ENCODE results near the gene NXN. TPM values are rescaled to one million over a fixed set of nuclear protein-coding genes. Genes with fewer than 3 reads are reported as not detected.
"Not testable (repeated sequence)": the region's sequence is repeated elsewhere in the genome, so short reads cannot be mapped to it uniquely, and the experiment has no call there.

The NXN gene
- total RNA-seq, 5 donors from 2014 or later (not counting 1 experiment from before 2014, with no cell fraction given) = 0.56 to 1.3 (median 0.96) TPM

GRCh38 chr17:977166-977565 is 2.4 kb downstream of the NXN start:
- Mint-ChIP-seq H3K36me3 (no peaks in the 10 kb centered on the region), H3K9me3 (no peaks in the 10 kb centered on the region), H3K27ac (no peak overlapping the region), H3K27me3 (peaks cover 37 to 42% of the 10 kb centered on the region in 2 donors), H3K4me3 (no peak overlapping the region), H3K4me1 (peaks cover 19 to 21% (median 20%) of the 10 kb centered on the region in 3 donors)
- H3K27me3 ChIP-seq (replicated peaks in 1 of 2; ENCODE audit: control insufficient read depth in 2 of 2, extremely low read depth in 1 of 2, insufficient read depth in 2 of 2, low read length in 1 of 2) = peaks cover 10 to 45% of the 10 kb centered on the region in 2 experiments
- no peak for DNase-seq
- ChIA-PET CTCF (no interaction called here), POLR2A (no interaction called here)
- no peak for ATAC-seq (replicated peaks in 1 of 4)
- H3K4me3 ChIP-seq (ENCODE audit: control insufficient read depth in 1 of 2, extremely low read depth in 1 of 2, low read length in 1 of 2) = no peak overlapping the region
- no peak overlapping the region for H3K27ac ChIP-seq (ENCODE audit: low read length)
- no peaks in the 10 kb centered on the region for H3K9me3 ChIP-seq
- WGBS (ENCODE audit: insufficient coverage) = 89% methylated on average over 6 of the region's 6 CpGs
- no peaks in the 10 kb centered on the region for H3K36me3 ChIP-seq (ENCODE audit: control insufficient read depth in 2 of 2, extremely low read depth in 1 of 2, insufficient read depth in 1 of 2, low read length in 1 of 2)
- H3K4me1 ChIP-seq (ENCODE audit: control insufficient read depth in 1 of 2, extremely low read depth in 1 of 2, insufficient read depth in 2 of 2, low read length in 2 of 2) = peaks cover 0 to 25% of the 10 kb centered on the region in 2 experiments

- Histone ChIP-seq H3K4me1 (ENCODE audit: control insufficient read depth in 1 of 2, extremely low read depth in 1 of 2, insufficient read depth in 2 of 2, low read length in 2 of 2) (peaks cover 0 to 25% of the 10 kb centered on the region in 2 experiments), H3K4me3 (ENCODE audit: control insufficient read depth in 1 of 2, extremely low read depth in 1 of 2, low read length in 1 of 2) (no peak overlapping the region), H3K27me3 (replicated peaks in 1 of 2; ENCODE audit: control insufficient read depth in 2 of 2, extremely low read depth in 1 of 2, insufficient read depth in 2 of 2, low read length in 1 of 2) (peaks cover 10 to 48% of the 10 kb centered on the region in 2 experiments), H3K9me3 (no peaks in the 10 kb centered on the region), H3K27ac (ENCODE audit: low read length) (no peak overlapping the region), H3K36me3 (ENCODE audit: control insufficient read depth in 2 of 2, extremely low read depth in 1 of 2, insufficient read depth in 1 of 2, low read length in 1 of 2) (no peaks in the 10 kb centered on the region)
- H3K36me3 Mint-ChIP-seq = no peaks in the 10 kb centered on the region
- no peak overlapping the region for H3K27ac Mint-ChIP-seq
- no peak for ATAC-seq (replicated peaks in 1 of 4)
- no peak for DNase-seq
- CTCF ChIA-PET = interaction anchor here in 1 of 2 donors (0.6 kb wide), 1 partner anchor 405 kb away, joined by 8 read pairs; no protein-coding TSS in a partner anchor
- no peaks in the 10 kb centered on the region for H3K9me3 Mint-ChIP-seq
- POLR2A ChIA-PET = interaction anchor here in 1 of 2 donors (1.1 kb wide), 1 partner anchor 20 kb away, joined by 3 read pairs; no protein-coding TSS in a partner anchor
- H3K27me3 Mint-ChIP-seq = peaks cover 37 to 46% of the 10 kb centered on the region in 2 donors
- no peak overlapping the region for H3K4me3 Mint-ChIP-seq
- no CpG with 5 or more reads among the region's 6 CpGs for WGBS (ENCODE audit: insufficient coverage)
- peaks cover 18 to 20% (median 19%) of the 10 kb centered on the region in 3 donors for H3K4me1 Mint-ChIP-seq
Observed at GRCh38 chr17:976312-976711, 3.3 kb downstream of the NXN start.

GRCh38 chr17:975371-975915 is 4.1 kb downstream of the NXN start:
- H3K27ac Mint-ChIP-seq = no peak overlapping the region
- Histone ChIP-seq H3K4me3 (ENCODE audit: control insufficient read depth in 1 of 2, extremely low read depth in 1 of 2, low read length in 1 of 2) (no peak overlapping the region), H3K27me3 (replicated peaks in 1 of 2; ENCODE audit: control insufficient read depth in 2 of 2, extremely low read depth in 1 of 2, insufficient read depth in 2 of 2, low read length in 1 of 2) (peaks cover 10 to 54% of the 10 kb centered on the region in 2 experiments), H3K36me3 (ENCODE audit: control insufficient read depth in 2 of 2, extremely low read depth in 1 of 2, insufficient read depth in 1 of 2, low read length in 1 of 2) (no peaks in the 10 kb centered on the region), H3K4me1 (ENCODE audit: control insufficient read depth in 1 of 2, extremely low read depth in 1 of 2, insufficient read depth in 2 of 2, low read length in 2 of 2) (peaks cover 0 to 19% of the 10 kb centered on the region in 2 experiments), H3K27ac (ENCODE audit: low read length) (no peak overlapping the region), H3K9me3 (no peaks in the 10 kb centered on the region)
- ATAC-seq (replicated peaks in 1 of 4) (no peak), DNase-seq (no peak)
- peaks cover 10 to 14% (median 11%) of the 10 kb centered on the region in 3 donors for H3K4me1 Mint-ChIP-seq
- POLR2A ChIA-PET = no interaction called here
- no peak overlapping the region for H3K4me3 Mint-ChIP-seq
- H3K36me3 Mint-ChIP-seq = no peaks in the 10 kb centered on the region
- H3K9me3 Mint-ChIP-seq = no peaks in the 10 kb centered on the region
- 90% methylated on average over 4 of the region's 5 CpGs for WGBS (ENCODE audit: insufficient coverage)
- CTCF ChIA-PET = interaction anchor here in 1 of 2 donors (0.7 kb wide), 2 partner anchors 21 to 270 kb away, joined by 3 read pairs; partner anchors contain the start of gene TIMM22
- peaks cover 37 to 54% of the 10 kb centered on the region in 2 donors for H3K27me3 Mint-ChIP-seq

GRCh38 chr17:974778-975177 is 4.8 kb downstream of the NXN start:
- H3K27ac Mint-ChIP-seq; POLR2A ChIA-PET; CTCF ChIA-PET; H3K36me3 Mint-ChIP-seq; H3K36me3 ChIP-seq (ENCODE audit: control insufficient read depth in 2 of 2, extremely low read depth in 1 of 2, insufficient read depth in 1 of 2, low read length in 1 of 2); H3K9me3 ChIP-seq; H3K4me3 ChIP-seq (ENCODE audit: control insufficient read depth in 1 of 2, extremely low read depth in 1 of 2, low read length in 1 of 2); DNase-seq; ATAC-seq (replicated peaks in 1 of 4); H3K9me3 Mint-ChIP-seq; H3K4me3 Mint-ChIP-seq; H3K27ac ChIP-seq (ENCODE audit: low read length): not testable (repeated sequence)
- 75% methylated on average over 2 of the region's 2 CpGs for WGBS (ENCODE audit: insufficient coverage)
- Mint-ChIP-seq H3K4me1 (peaks cover 9 to 12% (median 9%) of the 10 kb centered on the region in 3 donors), H3K27me3 (peaks cover 40 to 60% of the 10 kb centered on the region in 2 donors)
- Histone ChIP-seq H3K27me3 (replicated peaks in 1 of 2; ENCODE audit: control insufficient read depth in 2 of 2, extremely low read depth in 1 of 2, insufficient read depth in 2 of 2, low read length in 1 of 2) (peaks cover 10 to 56% of the 10 kb centered on the region in 2 experiments), H3K4me1 (ENCODE audit: control insufficient read depth in 1 of 2, extremely low read depth in 1 of 2, insufficient read depth in 2 of 2, low read length in 2 of 2) (peaks cover 0 to 12% of the 10 kb centered on the region in 2 experiments)

GRCh38 chr17:973053-973452 is 6.5 kb downstream of the NXN start:
- ChIA-PET CTCF (no interaction called here), POLR2A (no interaction called here)
- no peaks in the 10 kb centered on the region for H3K9me3 Mint-ChIP-seq
- WGBS (ENCODE audit: insufficient coverage) = 86% methylated on average over 9 of the region's 12 CpGs
- peaks cover 54 to 73% of the 10 kb centered on the region in 2 donors for H3K27me3 Mint-ChIP-seq
- H3K4me1 ChIP-seq (ENCODE audit: control insufficient read depth in 1 of 2, extremely low read depth in 1 of 2, insufficient read depth in 2 of 2, low read length in 2 of 2) = peaks cover 0 to 1% of the 10 kb centered on the region in 2 experiments
- H3K36me3 ChIP-seq (ENCODE audit: control insufficient read depth in 2 of 2, extremely low read depth in 1 of 2, insufficient read depth in 1 of 2, low read length in 1 of 2) = no peaks in the 10 kb centered on the region
- H3K9me3 ChIP-seq = no peaks in the 10 kb centered on the region
- no peak overlapping the region for H3K27ac ChIP-seq (ENCODE audit: low read length)
- no peak overlapping the region for H3K4me3 ChIP-seq (ENCODE audit: control insufficient read depth in 1 of 2, extremely low read depth in 1 of 2, low read length in 1 of 2)
- no peak for DNase-seq
- H3K36me3 Mint-ChIP-seq = no peaks in the 10 kb centered on the region
- H3K27me3 ChIP-seq (replicated peaks in 1 of 2; ENCODE audit: control insufficient read depth in 2 of 2, extremely low read depth in 1 of 2, insufficient read depth in 2 of 2, low read length in 1 of 2) = peaks cover 8 to 60% of the 10 kb centered on the region in 2 experiments
- no peak overlapping the region for H3K4me3 Mint-ChIP-seq
- H3K4me1 Mint-ChIP-seq = peaks cover 5 to 11% (median 7%) of the 10 kb centered on the region in 3 donors
- H3K27ac Mint-ChIP-seq = no peak overlapping the region
- no peak for ATAC-seq (replicated peaks in 1 of 4)

GRCh38 chr17:971861-972260 is 7.7 kb downstream of the NXN start:
- CTCF ChIA-PET; H3K27ac ChIP-seq (ENCODE audit: low read length); H3K36me3 ChIP-seq (ENCODE audit: control insufficient read depth in 2 of 2, extremely low read depth in 1 of 2, insufficient read depth in 1 of 2, low read length in 1 of 2); DNase-seq; H3K4me1 ChIP-seq (ENCODE audit: control insufficient read depth in 1 of 2, extremely low read depth in 1 of 2, insufficient read depth in 2 of 2, low read length in 2 of 2); H3K4me1 Mint-ChIP-seq; H3K9me3 Mint-ChIP-seq; H3K4me3 Mint-ChIP-seq; POLR2A ChIA-PET; H3K27ac Mint-ChIP-seq; H3K9me3 ChIP-seq; H3K4me3 ChIP-seq (ENCODE audit: control insufficient read depth in 1 of 2, extremely low read depth in 1 of 2, low read length in 1 of 2); H3K36me3 Mint-ChIP-seq; ATAC-seq (replicated peaks in 1 of 4): not testable (repeated sequence)
- H3K27me3 ChIP-seq (replicated peaks in 1 of 2; ENCODE audit: control insufficient read depth in 2 of 2, extremely low read depth in 1 of 2, insufficient read depth in 2 of 2, low read length in 1 of 2) = peaks cover 3 to 58% of the 10 kb centered on the region in 2 experiments
- peaks cover 50 to 68% of the 10 kb centered on the region in 2 donors for H3K27me3 Mint-ChIP-seq
- 87% methylated on average over 12 of the region's 14 CpGs for WGBS (ENCODE audit: insufficient coverage)

Measured in T-cell (primary cell).